IPS-18a (cell line): ENCODE results near the gene C2orf68.

Experiments used
- H3K27ac ChIP-seq: one replicate; pipeline ENCODE4 v1.5.1; 2013; ENCODE audit warnings: low read length
- H3K27me3 ChIP-seq: one replicate; pipeline ENCODE4 v1.6.1; 2013; ENCODE audit warnings: mild to moderate bottlenecking, low read length; ENCODE audit not compliant: control insufficient read depth, insufficient read depth
- H3K36me3 ChIP-seq: one replicate; pipeline ENCODE4 v1.6.1; 2013; ENCODE audit warnings: low read depth, low read length; ENCODE audit not compliant: control insufficient read depth
- H3K4me1 ChIP-seq: one replicate; pipeline ENCODE4 v1.6.1; 2013; ENCODE audit warnings: low read depth, low read length; ENCODE audit not compliant: control insufficient read depth
- H3K4me3 ChIP-seq: one replicate; pipeline ENCODE4 v1.5.1; 2013; ENCODE audit warnings: low read length
- H3K9ac ChIP-seq: one replicate; pipeline ENCODE4 v1.6.1; 2013; ENCODE audit warnings: mild to moderate bottlenecking, low read length, moderate library complexity
- H3K9me3 ChIP-seq: one replicate; pipeline ENCODE4 v1.6.1; 2013; ENCODE audit warnings: low read depth, low read length; ENCODE audit not compliant: control insufficient read depth

The C2orf68 gene

DNA sequence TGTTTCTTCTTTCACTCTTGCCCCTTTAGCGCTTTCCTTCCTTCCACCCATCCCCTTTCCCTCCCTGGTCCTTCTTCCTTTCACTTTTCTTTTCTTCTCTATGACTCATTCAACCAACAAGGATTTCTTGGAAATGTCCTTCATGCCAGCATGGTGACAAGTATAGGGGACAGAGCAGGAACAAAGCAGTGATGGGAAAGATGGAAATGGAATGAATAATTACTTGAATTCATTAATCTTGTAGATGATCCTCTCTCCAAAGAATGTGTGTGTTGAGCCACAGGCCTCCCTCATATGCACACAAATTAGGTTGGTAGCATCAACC lies 26.1 kb downstream of the C2orf68 start:
- H3K4me1 ChIP-seq, result peaks cover 4% of the 10 kb centered on the region
- H3K9ac ChIP-seq, result no peak overlapping the region
- no peaks in the 10 kb centered on the region for H3K9me3 ChIP-seq
- H3K27ac ChIP-seq, result no peak overlapping the region
- H3K27me3 ChIP-seq, result peaks cover 52% of the 10 kb centered on the region
- H3K4me3 ChIP-seq, result no peak overlapping the region
- H3K36me3 ChIP-seq, result no peaks in the 10 kb centered on the region

DNA sequence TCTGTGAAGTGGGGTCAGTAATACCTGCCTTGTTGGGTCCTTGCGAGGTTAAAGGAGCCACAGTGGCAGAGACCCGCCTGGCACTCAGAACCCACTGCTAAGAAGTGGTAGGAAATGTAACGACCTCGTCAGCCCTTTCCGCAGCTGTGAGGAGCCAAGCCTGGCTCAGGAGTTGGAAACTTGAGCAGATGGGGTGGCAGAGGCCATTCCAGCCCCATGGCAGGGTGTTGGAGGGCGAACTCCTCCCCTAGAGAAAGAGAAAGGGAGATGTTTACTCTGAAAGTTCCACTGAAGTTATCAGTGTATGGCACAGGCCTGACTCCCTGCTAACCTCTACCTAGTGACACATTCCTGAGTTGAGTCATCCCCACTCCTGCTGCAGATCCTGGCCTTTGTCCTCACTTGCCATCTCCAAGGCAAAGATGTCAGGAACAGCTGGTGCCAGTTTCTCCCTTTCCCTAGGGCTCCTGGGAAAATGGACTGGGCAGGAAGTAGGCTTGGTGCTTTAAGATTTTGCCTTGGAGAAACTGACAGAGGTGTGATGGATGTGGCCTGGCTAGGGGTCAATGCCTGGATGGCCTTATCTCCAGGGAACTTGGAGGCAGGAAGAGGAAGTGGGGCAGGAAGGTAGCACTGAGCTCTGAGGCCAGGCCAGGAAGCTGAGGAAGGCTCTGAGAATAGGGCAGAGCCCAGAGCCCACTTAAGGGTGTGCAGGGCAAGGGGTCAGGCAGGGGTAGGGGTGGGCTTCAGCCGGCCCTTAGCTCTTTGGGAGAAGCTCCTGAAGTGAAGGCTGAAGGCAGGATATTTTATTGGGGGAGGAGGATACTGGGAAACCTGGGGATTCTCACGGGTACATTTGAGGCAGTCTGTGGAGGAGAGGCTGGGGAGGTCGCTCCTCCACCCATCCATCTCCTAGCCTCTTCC lies 26.7 kb downstream of the C2orf68 start:
- H3K27me3 ChIP-seq, result peaks cover 46% of the 10 kb centered on the region
- no peak overlapping the region for H3K9ac ChIP-seq
- peak overlapping the region; percentile 52 for H3K4me3 ChIP-seq
- H3K4me1 ChIP-seq, result peaks cover 4% of the 10 kb centered on the region
- no peaks in the 10 kb centered on the region for H3K9me3 ChIP-seq
- H3K27ac ChIP-seq, result no peak overlapping the region
- H3K36me3 ChIP-seq, result no peaks in the 10 kb centered on the region

DNA sequence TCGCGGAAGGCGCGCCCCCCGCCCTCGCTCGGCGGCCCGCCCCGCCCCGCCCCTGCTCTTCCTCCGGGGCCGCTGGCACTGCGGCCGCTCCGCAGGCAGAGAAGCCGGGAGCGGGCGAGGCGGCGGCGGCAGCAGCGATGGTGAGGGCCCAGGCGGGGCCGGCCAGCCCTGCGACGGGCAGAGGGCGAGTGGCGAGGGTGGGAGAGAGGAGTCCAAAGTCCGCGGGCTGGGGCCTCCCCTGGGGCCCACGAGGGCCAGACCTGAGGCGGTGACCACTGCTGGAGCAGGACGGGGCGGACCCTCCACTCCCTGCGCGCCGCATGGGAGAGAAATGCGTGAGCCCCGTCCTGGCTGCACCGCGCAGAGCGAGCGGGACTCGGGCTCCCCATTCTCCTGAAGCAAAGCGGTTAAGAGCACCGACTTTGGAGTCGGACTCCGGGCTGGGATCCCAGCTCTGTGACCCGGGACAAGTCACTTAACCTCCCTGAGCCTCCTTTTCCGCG lies 27.5 kb downstream of the C2orf68 start, which contains the start of gene VAMP5:
Gene VAMP5, plus strand, starts transcription at position 78 of the 503 bp plus-strand sequence. Its CDS starts 60 bp downstream, at position 138.
- Histone ChIP-seq H3K27me3 (peaks cover 44% of the 10 kb centered on the region), H3K4me3 (peak within 1 kb of the TSS; percentile 52), H3K36me3 (no peaks in the 10 kb centered on the region), H3K9me3 (no peaks in the 10 kb centered on the region), H3K4me1 (peaks cover 8% of the 10 kb centered on the region), H3K9ac (no peak within 1 kb of the TSS), H3K27ac (no peak within 1 kb of the TSS)

DNA sequence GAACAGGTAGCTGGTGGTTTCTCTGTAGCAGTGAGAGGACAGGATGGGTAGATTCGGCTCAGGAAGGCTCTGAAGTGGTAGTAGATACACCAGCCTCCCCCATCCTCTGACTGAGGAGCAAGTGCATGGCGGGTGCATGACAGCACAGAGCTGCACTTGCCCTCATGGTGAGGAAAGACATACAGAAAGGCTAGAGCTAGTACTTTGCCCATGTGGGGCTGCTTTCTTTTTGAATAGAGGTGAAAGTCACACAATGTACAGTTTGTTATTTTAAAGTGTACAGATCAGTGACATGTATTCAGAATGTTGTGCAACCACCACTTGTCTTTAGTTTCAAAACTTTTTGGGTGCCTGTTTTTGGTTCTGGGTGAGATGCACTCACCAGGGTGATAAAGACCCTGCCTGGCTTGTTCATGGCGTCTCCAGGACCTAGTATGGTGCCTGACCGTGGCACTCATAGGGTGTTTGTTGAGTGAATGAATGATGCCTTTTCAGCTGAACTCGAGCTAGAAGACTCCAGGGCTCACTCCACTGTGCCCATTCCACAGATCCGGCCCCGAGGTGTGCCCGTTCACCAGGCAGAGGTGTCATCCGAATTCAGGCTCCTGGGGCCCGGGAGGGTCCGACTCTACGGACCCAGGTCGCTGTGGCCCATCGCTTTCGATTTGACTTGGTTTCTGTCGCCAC lies 28.1 kb downstream of the C2orf68 start:
- no peaks in the 10 kb centered on the region for H3K36me3 ChIP-seq
- no peaks in the 10 kb centered on the region for H3K9me3 ChIP-seq
- no peak overlapping the region for H3K27ac ChIP-seq
- peaks cover 44% of the 10 kb centered on the region for H3K27me3 ChIP-seq
- H3K4me1 ChIP-seq, result peaks cover 14% of the 10 kb centered on the region
- H3K9ac ChIP-seq, result no peak overlapping the region
- H3K4me3 ChIP-seq, result peak overlapping the region; percentile 52

DNA sequence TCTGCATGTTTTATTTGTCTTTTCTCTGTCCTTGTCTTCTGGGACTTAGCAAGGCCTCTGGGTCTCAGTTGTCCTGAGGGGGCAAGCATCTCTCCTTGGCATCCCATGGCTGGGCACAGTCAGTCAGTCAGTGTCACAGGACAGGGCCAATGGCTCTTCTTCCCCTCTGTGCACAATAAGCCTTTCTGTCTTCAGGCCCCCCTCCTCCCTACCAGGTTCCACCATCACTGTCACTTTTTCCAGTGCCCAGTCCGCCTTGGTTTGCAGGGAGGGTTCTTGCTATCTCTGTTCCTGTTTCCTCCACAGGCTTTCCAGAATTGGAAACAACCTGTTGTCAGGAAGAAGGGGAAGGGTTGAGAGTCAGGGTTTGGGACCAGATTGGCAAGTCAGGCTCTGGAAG lies 29.4 kb downstream of the C2orf68 start:
- H3K27me3 ChIP-seq, result peaks cover 44% of the 10 kb centered on the region
- H3K36me3 ChIP-seq, result no peaks in the 10 kb centered on the region
- peaks cover 27% of the 10 kb centered on the region for H3K4me1 ChIP-seq
- no peak overlapping the region for H3K9ac ChIP-seq
- H3K4me3 ChIP-seq, result no peak overlapping the region
- no peak overlapping the region for H3K27ac ChIP-seq
- no peaks in the 10 kb centered on the region for H3K9me3 ChIP-seq

DNA sequence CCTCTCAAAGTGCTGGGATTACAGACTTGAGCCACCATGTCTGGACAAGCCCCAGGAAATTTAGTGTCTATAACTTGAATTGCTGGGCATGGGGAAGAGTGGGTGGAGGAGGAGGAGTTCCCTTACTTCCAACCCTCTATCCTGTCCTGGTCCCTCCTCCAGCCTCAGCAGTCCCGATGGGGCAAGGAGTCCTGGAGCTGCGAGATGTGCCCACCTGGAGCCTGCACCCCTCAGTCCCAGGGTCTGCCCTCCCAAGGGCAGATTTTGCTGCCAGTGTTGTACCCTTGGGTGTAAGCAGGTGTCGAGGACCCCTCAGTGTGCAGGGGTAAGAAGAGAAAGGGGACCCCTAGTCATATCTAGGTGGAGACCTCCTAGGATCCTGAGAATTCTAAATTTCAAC lies 31.7 kb downstream of the C2orf68 start:
- H3K4me3 ChIP-seq, result no peak overlapping the region
- H3K27me3 ChIP-seq, result peaks cover 37% of the 10 kb centered on the region
- no peak overlapping the region for H3K27ac ChIP-seq
- no peak overlapping the region for H3K9ac ChIP-seq
- H3K9me3 ChIP-seq, result no peaks in the 10 kb centered on the region
- no peaks in the 10 kb centered on the region for H3K36me3 ChIP-seq
- peaks cover 29% of the 10 kb centered on the region for H3K4me1 ChIP-seq

DNA sequence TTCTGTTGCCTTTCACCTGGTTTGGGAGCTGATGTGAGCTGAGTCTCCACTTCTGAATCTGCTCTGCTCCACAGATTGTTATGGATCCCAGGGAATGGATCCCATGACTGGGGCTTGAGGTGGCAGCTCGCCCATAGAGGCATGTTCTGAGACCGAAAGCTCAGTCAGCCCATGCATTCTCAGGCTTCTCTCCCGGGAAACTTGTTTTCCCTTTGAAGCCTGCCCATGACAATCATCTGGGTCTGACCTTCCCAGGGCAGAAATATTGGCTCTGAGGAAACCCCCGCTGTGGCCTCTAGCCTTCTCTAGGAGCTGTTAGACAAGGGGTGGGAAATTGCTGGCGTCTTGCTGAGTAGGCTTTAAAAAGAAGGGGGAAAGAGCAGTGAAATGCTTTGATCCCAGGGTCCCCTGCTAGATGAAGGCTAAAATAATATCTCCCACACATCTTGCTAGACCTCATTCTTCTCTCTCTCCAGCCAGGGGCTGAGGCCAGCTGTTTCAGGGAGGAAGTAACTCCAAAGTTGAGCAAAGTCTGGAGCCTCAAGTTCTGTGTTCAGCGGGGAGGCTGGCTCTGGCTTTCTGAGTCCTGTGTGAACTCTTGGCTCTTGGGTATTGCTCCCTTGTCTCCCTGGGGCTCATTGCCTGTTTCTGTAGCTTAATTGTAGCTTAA lies 32.5 kb downstream of the C2orf68 start:
- no peaks in the 10 kb centered on the region for H3K36me3 ChIP-seq
- no peak overlapping the region for H3K27ac ChIP-seq
- H3K4me3 ChIP-seq, result peak overlapping the region; percentile 10
- peaks cover 29% of the 10 kb centered on the region for H3K27me3 ChIP-seq
- no peak overlapping the region for H3K9ac ChIP-seq
- no peaks in the 10 kb centered on the region for H3K9me3 ChIP-seq
- peaks cover 25% of the 10 kb centered on the region for H3K4me1 ChIP-seq

DNA sequence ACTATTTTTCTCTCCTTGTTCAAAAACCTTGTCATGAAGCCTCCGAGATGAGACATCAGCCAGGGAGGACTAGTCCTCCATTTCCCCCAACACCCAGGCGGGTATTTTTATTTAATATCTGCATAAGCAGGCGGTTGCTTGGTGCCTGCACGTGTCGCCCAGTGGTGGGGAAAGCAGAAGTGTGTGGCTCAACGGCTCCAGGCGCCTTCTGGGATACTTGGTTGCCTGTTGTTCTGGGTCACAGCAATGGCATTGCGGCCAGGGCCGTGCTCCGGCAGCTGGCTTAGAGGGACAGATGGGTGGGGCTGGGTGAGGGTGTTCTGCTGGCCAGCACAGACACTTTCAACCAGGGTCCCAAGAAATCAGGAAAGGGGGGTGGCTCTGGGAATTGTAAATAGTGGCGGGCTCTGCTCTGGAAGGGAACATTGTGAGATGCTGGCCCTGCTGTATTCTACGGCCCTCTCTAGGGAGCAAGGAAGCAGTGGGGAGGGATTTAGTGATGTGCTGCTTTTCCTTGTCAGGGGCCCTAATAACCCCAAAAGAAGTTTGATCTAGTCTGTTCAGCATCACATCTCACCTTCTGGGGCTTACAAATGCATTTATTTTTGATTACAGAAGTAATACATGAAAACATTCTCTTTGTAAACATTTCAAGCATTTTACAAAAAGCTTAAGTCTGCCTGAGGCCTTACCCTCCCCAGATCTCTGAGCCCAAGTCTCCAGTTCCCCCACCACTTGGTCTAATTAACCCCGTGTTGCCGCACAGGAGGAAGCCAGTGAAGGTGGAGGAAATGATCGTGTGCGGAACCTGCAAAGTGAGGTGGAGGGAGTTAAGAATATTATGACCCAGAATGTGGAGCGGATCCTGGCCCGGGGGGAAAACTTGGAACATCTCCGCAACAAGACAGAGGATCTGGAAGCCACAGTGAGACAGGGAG lies 33.4 kb downstream of the C2orf68 start:
- Histone ChIP-seq H3K36me3 (no peaks in the 10 kb centered on the region), H3K9me3 (no peaks in the 10 kb centered on the region), H3K4me1 (peaks cover 25% of the 10 kb centered on the region), H3K27ac (no peak overlapping the region), H3K27me3 (peaks cover 22% of the 10 kb centered on the region), H3K4me3 (peak overlapping the region; percentile 62), H3K9ac (no peak overlapping the region)

DNA sequence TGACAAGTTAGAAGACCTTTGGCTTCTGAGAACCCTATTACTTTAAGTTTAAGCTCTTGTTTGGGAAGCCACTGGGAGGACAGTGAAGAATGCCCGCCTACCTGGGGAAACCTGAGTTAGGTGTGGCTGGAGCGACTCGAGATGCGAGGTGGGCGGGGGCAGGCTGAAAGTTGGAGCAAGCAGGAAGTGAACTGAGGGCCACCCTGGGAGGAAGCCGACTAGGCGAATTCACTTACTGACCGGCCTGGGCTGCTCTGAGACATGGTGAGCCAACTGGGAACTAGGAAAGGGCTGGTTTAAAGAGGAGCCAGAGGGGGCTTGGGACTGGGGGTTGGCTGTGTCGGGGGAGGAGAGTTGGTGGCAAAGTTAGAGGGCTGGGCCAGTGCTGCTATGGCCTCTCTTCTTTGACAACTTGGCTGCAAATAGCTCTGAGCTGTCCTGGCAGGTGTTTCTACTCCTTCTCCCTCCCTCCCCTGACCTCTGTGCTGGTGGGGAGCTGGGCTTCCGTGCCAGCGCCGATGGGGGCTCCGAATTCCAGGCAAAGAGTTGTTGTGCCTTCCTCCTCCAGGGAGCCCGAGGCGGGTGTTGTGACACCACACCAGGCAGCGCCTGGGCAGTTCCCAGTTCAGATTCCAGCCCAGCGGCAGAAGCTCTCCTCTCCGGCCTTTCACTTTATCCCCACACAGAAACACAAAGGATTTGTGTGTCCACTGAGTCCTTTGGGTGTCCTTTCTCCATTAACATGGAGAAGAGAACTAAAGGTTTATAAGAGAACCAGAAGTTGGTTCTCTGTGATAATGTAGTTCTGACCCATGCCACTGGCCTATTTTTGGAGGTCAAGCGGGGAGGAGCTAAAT lies 34.3 kb downstream of the C2orf68 start, which contains the start of gene VAMP8:
Gene VAMP8, plus strand, starts transcription at position 201 of the 857 bp plus-strand sequence. Its CDS starts 61 bp downstream, at position 262.
- no peaks in the 10 kb centered on the region for H3K9me3 ChIP-seq
- H3K4me1 ChIP-seq, result peaks cover 25% of the 10 kb centered on the region
- no peak within 1 kb of the TSS for H3K27ac ChIP-seq
- H3K9ac ChIP-seq, result peak within 1 kb of the TSS; percentile 26
- no peaks in the 10 kb centered on the region for H3K36me3 ChIP-seq
- H3K27me3 ChIP-seq, result peaks cover 23% of the 10 kb centered on the region
- peak within 1 kb of the TSS; percentile 62 for H3K4me3 ChIP-seq

DNA sequence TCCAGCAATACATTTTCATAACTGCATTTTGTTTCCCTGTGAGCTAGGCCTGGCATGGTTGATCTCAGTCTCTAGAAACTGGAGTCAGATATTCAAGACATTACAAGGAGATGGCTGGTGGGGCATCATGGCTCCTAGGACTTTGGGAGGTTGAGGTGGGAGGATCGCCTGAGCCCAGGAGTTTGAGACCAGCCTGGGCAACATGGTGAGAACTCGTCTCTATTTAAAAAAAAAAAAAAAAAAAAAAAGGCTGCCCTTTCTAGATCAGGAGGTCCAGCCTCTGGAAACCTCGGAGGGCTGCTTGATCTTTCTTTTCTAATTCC lies 34.8 kb downstream of the C2orf68 start:
- peaks cover 25% of the 10 kb centered on the region for H3K4me1 ChIP-seq
- H3K27me3 ChIP-seq, result peaks cover 27% of the 10 kb centered on the region
- no peak overlapping the region for H3K9ac ChIP-seq
- no peak overlapping the region for H3K27ac ChIP-seq
- peak overlapping the region; percentile 62 for H3K4me3 ChIP-seq
- no peaks in the 10 kb centered on the region for H3K36me3 ChIP-seq
- H3K9me3 ChIP-seq, result no peaks in the 10 kb centered on the region
